ENCODE results near the gene CTNND2. TPM values are rescaled to one million over a fixed set of nuclear protein-coding genes. Genes with fewer than 3 reads are reported as not detected.

Gene CTNND2
- polyA plus RNA-seq, 1 of the 3 experiments (the other 2 are of a cell fraction), result not detected

- Histone ChIP-seq H2AFZ (ENCODE audit: low read depth) (no peak overlapping the region), H3K4me3 (ENCODE audit: low read depth in 2 of 2, low read length in 1 of 2) (no peak overlapping the region), H3K9me2 (no peaks in the 10 kb centered on the region), H3K4me1 (ENCODE audit: control insufficient read depth in 1 of 2, insufficient read depth in 2 of 2, low read depth in 1 of 2, low read length in 1 of 2) (no peaks in the 10 kb centered on the region), H3K4me2 (no peak overlapping the region), H3K9me3 (no peaks in the 10 kb centered on the region), H3K79me2 (ENCODE audit: insufficient read depth) (no peaks in the 10 kb centered on the region), H4K20me1 (ENCODE audit: insufficient read depth) (no peaks in the 10 kb centered on the region), H3K9ac (no peak overlapping the region), H3K27me3 (ENCODE audit: insufficient read depth) (no peaks in the 10 kb centered on the region), H3K36me3 (replicated peaks in 1 of 2; ENCODE audit: control insufficient read depth in 1 of 2, insufficient read depth in 2 of 2, low read length in 1 of 2) (no peaks in the 10 kb centered on the region), H3F3A (replicated peaks; ENCODE audit: insufficient read depth) (no peaks in the 10 kb centered on the region), H3K27ac (ENCODE audit: low read depth in 2 of 2, low read length in 1 of 2) (no peak overlapping the region)
- no peak for DNase-seq
- WGBS (ENCODE audit: low lambda C conversion rate), result 65% methylated on average over 1 of the region's 1 CpG
- CTCF ChIA-PET, result no interaction called here
- POLR2A ChIA-PET, result no interaction called here
- TF ChIP-seq SMC3 (IDR thresholded peaks at IDR 0.05; ENCODE audit: low read depth, low read length), result no peak
- TF ChIP-seq YY1 (IDR thresholded peaks at IDR 0.05; ENCODE audit: low read depth), result no peak
- no peak for TF ChIP-seq RXRA (IDR thresholded peaks at IDR 0.05; ENCODE audit: borderline replicate concordance, low read depth)
- no peak for TF ChIP-seq GABPA (IDR thresholded peaks at IDR 0.05; ENCODE audit: low read depth)
- TF ChIP-seq TEAD4 (IDR thresholded peaks at IDR 0.05; ENCODE audit: borderline replicate concordance, insufficient read depth), result no peak
- TF ChIP-seq JUND (IDR thresholded peaks at IDR 0.05), result no peak
- TF ChIP-seq TAF1 (IDR thresholded peaks at IDR 0.05; ENCODE audit: borderline replicate concordance, low read depth, low read length), result no peak
- TF ChIP-seq USF1 (IDR thresholded peaks at IDR 0.05; ENCODE audit: borderline replicate concordance, low read depth), result no peak
- TF ChIP-seq USF2 (IDR thresholded peaks at IDR 0.05; ENCODE audit: borderline replicate concordance, low read depth, low read length), result no peak
- TF ChIP-seq CTCF (IDR thresholded peaks at IDR 0.05), result no peak
- TF ChIP-seq PBX3 (IDR thresholded peaks at IDR 0.05), result no peak
- TF ChIP-seq RAD21 (IDR thresholded peaks at IDR 0.05; ENCODE audit: low read length), result no peak
- no peak for TF ChIP-seq FOXJ3 (CRISPR knock-in tag; IDR thresholded peaks at IDR 0.05)
- TF ChIP-seq RCOR1 (IDR thresholded peaks at IDR 0.05; ENCODE audit: low read length), result no peak
- no peak for TF ChIP-seq RFX5 (IDR thresholded peaks at IDR 0.05; ENCODE audit: low read length)
- TF ChIP-seq ZBTB33 (IDR thresholded peaks at IDR 0.05; ENCODE audit: borderline replicate concordance, low read depth), result no peak
Measured at GRCh38 chr5:11822598-11822997, 81.6 kb downstream of the CTNND2 start.

Data from SK-N-SH (cell line).